A549 treated with CORT108297 at 1 μM for 4 hours (cell line): ENCODE measurements around the gene FBXW12. TPM values are rescaled to one million over a fixed set of nuclear protein-coding genes. Genes with fewer than 3 reads are reported as not detected.

Experiments
- total RNA-seq: library from RNA; stranded (reverse); fragments of 200-300 nt; extraction: Qiagen RNA extraction; gene quantifications from 5 replicates; pipeline ENCODE4 v1.2.3, GENCODE V29; 2022

FBXW12 gene
- total RNA-seq: not detected in 5 replicates

GRCh38 chr3:48371651-48372376, at the start of gene FBXW12:
TSS of gene FBXW12 (plus strand) at chr3:48372219. CDS start at chr3:48372768, 549 bp downstream.

GRCh38 chr3:48333346-48334245, 38.4 kb upstream of the FBXW12 start, which contains the start of gene SPINK8:
TSS of gene SPINK8 (minus strand) at chr3:48333661. CDS start at chr3:48328341, 5,320 bp downstream.

GRCh38 chr3:48429960-48430707, 58.1 kb downstream of the FBXW12 start, which contains the start of gene PLXNB1:
TSS of gene PLXNB1 (minus strand) at chr3:48430086. CDS start at chr3:48424611, 5,475 bp downstream.

GRCh38 chr3:48439820-48440589, 68.0 kb downstream of the FBXW12 start, which contains the start of the genes CCDC51 and TMA7:
TSS of gene CCDC51 (minus strand) at chr3:48440119. CDS start at chr3:48435128, 4,991 bp downstream.
TSS of gene TMA7 (plus strand) at chr3:48440257. CDS start at chr3:48440297, 40 bp downstream.

Other genes starting within 250 kb of the FBXW12 start
- gene CDC25A, start 183.8 kb upstream of the FBXW12 start, total RNA-seq: 8.2 to 10.5 TPM (median 9.5 TPM) in 5 replicates
- gene CAMP, start 148.7 kb upstream of the FBXW12 start, total RNA-seq: 0.14 TPM in 1 of 5 replicates, not detected in the others
- 2.3 to 3.1 TPM (median 2.5 TPM) in 5 replicates for gene ZNF589, start 131.1 kb upstream of the FBXW12 start, total RNA-seq
- gene NME6, start 70.9 kb upstream of the FBXW12 start, total RNA-seq: 21.9 to 27.8 TPM (median 24.1 TPM) in 5 replicates
- not detected in 5 replicates for gene SPINK8, start 38.6 kb upstream of the FBXW12 start, total RNA-seq
- 13.4 to 17.7 TPM (median 15.7 TPM) in 5 replicates for gene PLXNB1, start 57.9 kb downstream of the FBXW12 start, total RNA-seq
- gene CCDC51, start 67.9 kb downstream of the FBXW12 start, total RNA-seq: 25.0 to 29.1 TPM (median 27.4 TPM) in 5 replicates
- gene TMA7, start 68.0 kb downstream of the FBXW12 start, total RNA-seq: 266 to 389 TPM (median 282 TPM) in 5 replicates
- 8.3 to 9.6 TPM (median 9.4 TPM) in 5 replicates for gene ATRIP, start 74.5 kb downstream of the FBXW12 start, total RNA-seq
- 101 to 139 TPM (median 129 TPM) in 5 replicates for gene SHISA5, start 132.0 kb downstream of the FBXW12 start, total RNA-seq
- 12.6 to 17.6 TPM (median 12.8 TPM) in 5 replicates for gene PFKFB4, start 184.6 kb downstream of the FBXW12 start, total RNA-seq
- gene UCN2, start 191.6 kb downstream of the FBXW12 start, total RNA-seq: 6.9 to 11.3 TPM (median 9.7 TPM) in 5 replicates
- gene COL7A1, start 223.1 kb downstream of the FBXW12 start, total RNA-seq: 143 to 232 TPM (median 208 TPM) in 5 replicates
- gene UQCRC1, start 237.4 kb downstream of the FBXW12 start, total RNA-seq: 169 to 188 TPM (median 181 TPM) in 5 replicates
- not detected in 5 replicates for gene TMEM89, start 249.6 kb downstream of the FBXW12 start, total RNA-seq